GM12878 (cell line): Measurements from ENCODE around the gene HDDC3. TPM values are rescaled to one million over a fixed set of nuclear protein-coding genes. Genes with fewer than 3 reads are reported as not detected.
"Not testable (repeated sequence)": the region's sequence is repeated elsewhere in the genome, so short reads cannot be mapped to it uniquely, and the experiment has no call there.

Experiments used
- ATAC-seq: fragments of 200-7000 bp; cut with Tn5 transposase; 3 replicates; pipeline ENCODE4 v1.9.1; 2020; ENCODE audit warnings: mild to moderate bottlenecking, moderate library complexity
- BruUV-seq: library from RNA; stranded (reverse); fragments of 400-500 nt; replicated peaks from 2 replicates; lab custom pipeline; 2021; lab: Mats Ljungman, UMichigan
- CTCF ChIA-PET: fragments of 300-600 bp; sonication (Branson Sonifier 250); formaldehyde crosslinking; extraction: SDS; loops from one replicate; lab custom pipeline; 2021; ENCODE audit warnings: inconsistent platforms; lab: Yijun Ruan, JAX
- POLR2A ChIA-PET: fragments of 350-600 bp; formaldehyde crosslinking; extraction: SDS; loops from one replicate; lab custom pipeline; 2021; ENCODE audit warnings: inconsistent platforms; lab: Charles Lee
- RAD21 ChIA-PET: fragments of 300-600 bp; sonication (Branson Sonifier 250); formaldehyde crosslinking; loops from one replicate; lab custom pipeline; 2023; ENCODE audit warnings: antibody characterized with exemption; ENCODE audit not compliant: unreplicated experiment; lab: Charles Lee
- SMC1A ChIA-PET: fragments of 300-600 bp; sonication (Branson Sonifier 250); formaldehyde crosslinking; loops from one replicate; lab custom pipeline; 2023; ENCODE audit not compliant: unreplicated experiment, uncharacterized antibody; lab: Charles Lee
- DNase-seq: peaks from one replicate; pipeline ENCODE4 v3.0.0-alpha.2; 2011; ENCODE audit warnings: low read depth, low spot score
- FAIRE-seq: peaks from 3 replicates; lab custom pipeline; 2011; peaks lifted over from hg19 to GRCh38; lab: Jason Lieb, UNC
- H2AFZ ChIP-seq: 2 replicates; pipeline ENCODE4 v1.6.0; 2011; ENCODE audit warnings: low read depth, low read length, control low read depth; ENCODE audit not compliant: control insufficient read depth
- H3K27ac ChIP-seq: 2 replicates; pipeline ENCODE4 v1.5.1; 2011; ENCODE audit warnings: control low read depth; ENCODE audit not compliant: control insufficient read depth, insufficient read depth
- H3K27me3 ChIP-seq, 2 experiments: replicated peaks in 1 of 2; 2 replicates each; pipeline versions ENCODE4 v1.6.0 to v1.6.1; 2011; ENCODE audit warnings: low read length in 1 of 2; ENCODE audit not compliant: control insufficient read depth in 2 of 2, insufficient read depth in 2 of 2
- H3K36me3 ChIP-seq, 2 experiments: 2 replicates each; pipeline ENCODE4 v1.5.1; 2011; ENCODE audit warnings: low read length in 1 of 2; ENCODE audit not compliant: control insufficient read depth in 2 of 2, insufficient read depth in 2 of 2
- H3K4me1 ChIP-seq: 2 replicates; pipeline ENCODE4 v1.6.1; 2011; ENCODE audit warnings: mild to moderate bottlenecking, low read length, moderate library complexity, mixed read lengths; ENCODE audit not compliant: control insufficient read depth, insufficient read depth
- H3K4me2 ChIP-seq: 2 replicates; pipeline ENCODE4 v1.6.0; 2011; ENCODE audit warnings: control low read depth; ENCODE audit not compliant: control insufficient read depth, insufficient read depth
- H3K4me3 ChIP-seq: fragments of 200-600 bp; sonication (generic); 2 replicates; pipeline ENCODE4 v1.5.1; 2016
- H3K79me2 ChIP-seq: 2 replicates; pipeline ENCODE4 v1.6.0; 2011; ENCODE audit warnings: low read length; ENCODE audit not compliant: control insufficient read depth, insufficient read depth
- H3K9ac ChIP-seq: 2 replicates; pipeline ENCODE4 v1.8.0; 2011; ENCODE audit warnings: low read length, control low read depth, mixed read lengths; ENCODE audit not compliant: control insufficient read depth, insufficient read depth
- H3K9me3 ChIP-seq: replicated peaks from 3 replicates; pipeline ENCODE4 v1.5.1; 2011; ENCODE audit warnings: mild to moderate bottlenecking, low read length; ENCODE audit not compliant: control insufficient read depth, insufficient read depth
- H4K20me1 ChIP-seq: 2 replicates; pipeline ENCODE4 v1.6.0; 2011; ENCODE audit not compliant: control insufficient read depth, insufficient read depth
- CHD2 ChIP-seq: IDR thresholded peaks from 2 replicates; pipeline ENCODE4 v1.6.1; 2011; ENCODE audit warnings: low read depth, low read length, improper control_type of control experiment, borderline replicate concordance
- E2F8 ChIP-seq: fragments of 450-650 bp; IDR thresholded peaks from 2 replicates; pipeline ENCODE4 v1.6.1; 2018; ENCODE audit warnings: mild to moderate bottlenecking, low read depth, moderate library complexity; ENCODE audit not compliant: partially characterized antibody
- IRF4 ChIP-seq: IDR thresholded peaks from 2 replicates; pipeline ENCODE4 v1.6.1; 2011; ENCODE audit warnings: low read depth, low read length
- MXI1 ChIP-seq: fragments of 150-350 bp; IDR thresholded peaks from 2 replicates; pipeline ENCODE4 v1.6.1; 2011; ENCODE audit warnings: low read depth, mild to moderate bottlenecking, inconsistent platforms, low read length, improper control_type of control experiment
- NFIC ChIP-seq: IDR thresholded peaks from 2 replicates; pipeline ENCODE4 v1.6.1; 2012; ENCODE audit warnings: low read depth, mild to moderate bottlenecking, inconsistent platforms, low read length, moderate library complexity
- NR2C1 ChIP-seq: fragments of 450-650 bp; IDR thresholded peaks from 2 replicates; pipeline ENCODE4 v1.6.1; 2017; ENCODE audit warnings: antibody characterized with exemption, mild to moderate bottlenecking, moderate library complexity
- RELB ChIP-seq: fragments of 450-650 bp; IDR thresholded peaks from 2 replicates; pipeline ENCODE4 v1.6.1; 2017; ENCODE audit warnings: low read depth, mild to moderate bottlenecking, moderate library complexity
- SMAD5 ChIP-seq: IDR thresholded peaks from 2 replicates; pipeline ENCODE4 v1.6.1; 2016; ENCODE audit warnings: antibody characterized with exemption, low read depth
- YBX1 ChIP-seq: fragments of 450-650 bp; IDR thresholded peaks from 2 replicates; pipeline ENCODE4 v1.6.1; 2016; ENCODE audit warnings: antibody characterized with exemption
- ZNF217 ChIP-seq: fragments of 450-650 bp; IDR thresholded peaks from 2 replicates; pipeline ENCODE4 v1.6.1; 2017; ENCODE audit warnings: antibody characterized with exemption, mild to moderate bottlenecking
- WGBS: methylation state at CpG from one replicate; pipeline ENCODE4 v1.1.6; 2016; ENCODE audit warnings: low lambda C conversion rate; ENCODE audit not compliant: insufficient replicate concordance, insufficient coverage; ENCODE audit errors: missing lambda C conversion rate; 5-methylcytosine and 5-hydroxymethylcytosine counted together
- in situ Hi-C: fragments of 300-500 bp; cut with MboI; formaldehyde crosslinking; loops from 9 replicates; pipeline ENCODE4 v1.14.3; 2018; ENCODE audit warnings: mixed read lengths
- intact Hi-C: fragments of 100-400 bp; cut with micrococcal nuclease; formaldehyde crosslinking; loops from one replicate; pipeline ENCODE4 v1.14.2; 2022; ENCODE audit not compliant: unreplicated experiment
- polyA plus RNA-seq, 11 experiments: library from polyadenylated mRNA; depleted of rRNA in 4 of 11; unstranded in 6 of 11; stranded (reverse) in 5 of 11; fragments of >200 nt; fragmentation: Nextera tagmentation in 4 of 11; fragmentation: Illumina TruSeq in 1 of 11; extraction: Ambion mirVana in 4 of 11; extraction: Trizol in 1 of 11; gene quantifications; 1 replicate in 1 of 11; 2 replicates in 10 of 11; pipeline versions ENCODE4 v1.2.1 to v1.2.3, GENCODE V29; 2011 to 2016; ENCODE audit warnings: inconsistent platforms in 2 of 11, missing spikeins in 2 of 11, low read depth in 1 of 11
- total RNA-seq, 4 experiments: library from RNA; depleted of rRNA in 3 of 4; stranded (reverse); fragments of >200 nt in 3 of 4; fragmentation: Illumina TruSeq in 1 of 4; extraction: Trizol in 1 of 4; gene quantifications; 2 replicates each; pipeline versions ENCODE4 v1.2.1 to v1.2.3, GENCODE V29; 2013 to 2021

HDDC3 gene
- total and polyA plus RNA-seq, 10 of the 15 experiments (the other 5 are each of a cell fraction or from before 2014, with no cell fraction given) = 5.6 to 39.5 (median 23.0) TPM

GRCh38 chr15:90909976-90910375 is 22.4 kb downstream of the HDDC3 start:
- RAD21 ChIA-PET = no interaction called here
- 95% methylated on average over 8 of the region's 8 CpGs for WGBS
- no peaks in the 10 kb centered on the region for H3K27me3 ChIP-seq
- H2AFZ ChIP-seq = no peak overlapping the region
- DNase-seq = no peak
- H3K9ac ChIP-seq = no peak overlapping the region
- H3K9me3 ChIP-seq = no peaks in the 10 kb centered on the region
- FAIRE-seq = no peak
- no TSS peak for BruUV-seq
- CTCF ChIA-PET = interaction anchor here (2.1 kb wide), 1 partner anchor 23 kb away, joined by 8 read pairs; the partner anchor contains the start of gene HDDC3
- intact Hi-C loops = no loop called here
- H4K20me1 ChIP-seq = no peaks in the 10 kb centered on the region; the same call in 1 of the 2 replicates
- H3K27ac ChIP-seq = no peak overlapping the region
- peaks cover 2% of the 10 kb centered on the region for H3K79me2 ChIP-seq
- SMC1A ChIA-PET = no interaction called here
- no peak for ATAC-seq
- peaks cover 27 to 61% of the 10 kb centered on the region in 2 experiments for H3K36me3 ChIP-seq
- no peaks in the 10 kb centered on the region for H3K4me1 ChIP-seq
- no peak overlapping the region for H3K4me3 ChIP-seq
- TF ChIP-seq MXI1 = no peak
- TF ChIP-seq RELB = no peak
- TF ChIP-seq ZNF217 = no peak
- no peak for TF ChIP-seq YBX1
- TF ChIP-seq E2F8 = no peak
- TF ChIP-seq NFIC = no peak
- TF ChIP-seq NR2C1 = no peak
- TF ChIP-seq CHD2 = no peak
- TF ChIP-seq IRF4 = no peak
- no peak for TF ChIP-seq SMAD5
- TF ChIP-seq, all 136 proteins: peak for 0
- H3K4me2 ChIP-seq = no peak overlapping the region
- POLR2A ChIA-PET = no interaction called here
- in situ Hi-C loops = no loop called here

- DNase-seq, H2AFZ ChIP-seq, H3K27me3 ChIP-seq, FAIRE-seq, ATAC-seq, H3K27ac ChIP-seq, intact Hi-C loops, in situ Hi-C loops, H3K9me3 ChIP-seq, H3K79me2 ChIP-seq, BruUV-seq, H4K20me1 ChIP-seq, H3K4me2 ChIP-seq, SMC1A ChIA-PET, H3K4me3 ChIP-seq, H3K4me1 ChIP-seq, RAD21 ChIA-PET, POLR2A ChIA-PET, H3K9ac ChIP-seq: not testable (repeated sequence)
- 94% methylated on average over 11 of the region's 11 CpGs for WGBS
- peaks cover 29 to 59% of the 10 kb centered on the region in 2 experiments for H3K36me3 ChIP-seq
- CTCF ChIA-PET = interaction anchor here (2.1 kb wide), 1 partner anchor 23 kb away, joined by 8 read pairs; the partner anchor contains the start of gene HDDC3
These were observed 22.9 kb downstream of the HDDC3 start for GRCh38 chr15:90909449-90909848.
